ENCODE results near the gene ZNF285.

- no peak for TF ChIP-seq CTCF (IDR thresholded peaks at IDR 0.05)
- peak; percentile 64 for TF ChIP-seq POLR2AphosphoS5 (IDR thresholded peaks at IDR 0.05; ENCODE audit: low read depth, low read length)
- TF ChIP-seq SIN3A (IDR thresholded peaks at IDR 0.05; ENCODE audit: borderline replicate concordance, insufficient read depth, low read depth, low read length), result no peak
These were observed 44.9 kb downstream of the ZNF285 start, which contains the start of gene ZNF112 for GRCh38 chr19:44356383-44357111.
